ENCODE measurements around the gene SENP1.

The SENP1 gene

GRCh38 chr12:48077111-48077510 lies 28.8 kb downstream of the SENP1 start:
- Histone ChIP-seq H4K5ac (ENCODE audit: low read length) (no peak overlapping the region), H3K56ac (ENCODE audit: low read length) (no peak overlapping the region), H3K36me3 (ENCODE audit: control insufficient read depth, insufficient read depth, low read length) (no peaks in the 10 kb centered on the region), H3K79me2 (ENCODE audit: control insufficient read depth, insufficient read depth, low read length) (no peaks in the 10 kb centered on the region), H3K27me3 (ENCODE audit: insufficient read depth, low read length, poor library complexity) (no peaks in the 10 kb centered on the region), H3K4ac (ENCODE audit: low read depth, low read length) (no peak overlapping the region), H3K4me3 (ENCODE audit: low read length) (no peak overlapping the region), H2BK5ac (ENCODE audit: low read length) (no peak overlapping the region), H3K23ac (ENCODE audit: low read length) (no peak overlapping the region), H2BK120ac (ENCODE audit: low read depth, low read length) (no peak overlapping the region), H3K9ac (ENCODE audit: low read length) (no peak overlapping the region), H3K27ac (ENCODE audit: low read depth, low read length) (no peak overlapping the region), H2AK5ac (ENCODE audit: low read length) (no peak overlapping the region), H4K8ac (ENCODE audit: low read depth, low read length) (no peak overlapping the region), H3K79me1 (ENCODE audit: low read length) (no peaks in the 10 kb centered on the region), H2BK15ac (replicated peaks; ENCODE audit: low read depth) (no peak overlapping the region), H3K18ac (ENCODE audit: low read length) (no peak overlapping the region), H3K4me2 (ENCODE audit: low read length) (no peak overlapping the region), H3K4me1 (ENCODE audit: control insufficient read depth, low read depth, low read length) (no peaks in the 10 kb centered on the region)
- no peak for DNase-seq
- WGBS (ENCODE audit: extremely low coverage, insufficient coverage, low lambda C conversion rate) = no CpG with 5 or more reads among the region's 2 CpGs

GRCh38 chr12:48075832-48076231 lies 30.0 kb downstream of the SENP1 start:
- Histone ChIP-seq H4K5ac (ENCODE audit: low read length) (no peak overlapping the region), H4K8ac (ENCODE audit: low read depth, low read length) (no peak overlapping the region), H3K4me2 (ENCODE audit: low read length) (no peak overlapping the region), H3K23ac (ENCODE audit: low read length) (no peak overlapping the region), H2BK120ac (ENCODE audit: low read depth, low read length) (no peak overlapping the region), H3K4me1 (ENCODE audit: control insufficient read depth, low read depth, low read length) (no peaks in the 10 kb centered on the region), H3K27me3 (ENCODE audit: insufficient read depth, low read length, poor library complexity) (no peaks in the 10 kb centered on the region), H3K9ac (ENCODE audit: low read length) (no peak overlapping the region), H3K56ac (ENCODE audit: low read length) (no peak overlapping the region), H2BK5ac (ENCODE audit: low read length) (no peak overlapping the region), H3K79me2 (ENCODE audit: control insufficient read depth, insufficient read depth, low read length) (no peaks in the 10 kb centered on the region), H3K27ac (ENCODE audit: low read depth, low read length) (no peak overlapping the region), H3K79me1 (ENCODE audit: low read length) (no peaks in the 10 kb centered on the region), H3K4me3 (ENCODE audit: low read length) (no peak overlapping the region), H3K18ac (ENCODE audit: low read length) (no peak overlapping the region), H2AK5ac (ENCODE audit: low read length) (no peak overlapping the region), H3K4ac (ENCODE audit: low read depth, low read length) (no peak overlapping the region), H3K36me3 (ENCODE audit: control insufficient read depth, insufficient read depth, low read length) (no peaks in the 10 kb centered on the region), H2BK15ac (replicated peaks; ENCODE audit: low read depth) (no peak overlapping the region)
- WGBS (ENCODE audit: extremely low coverage, insufficient coverage, low lambda C conversion rate) = no CpG with 5 or more reads among the region's 1 CpG
- no peak for DNase-seq

GRCh38 chr12:48074266-48074665 lies 31.6 kb downstream of the SENP1 start:
- H3K27me3 ChIP-seq (ENCODE audit: insufficient read depth, low read length, poor library complexity) = no peaks in the 10 kb centered on the region
- no peak overlapping the region for H2AK5ac ChIP-seq (ENCODE audit: low read length)
- H3K36me3 ChIP-seq (ENCODE audit: control insufficient read depth, insufficient read depth, low read length) = no peaks in the 10 kb centered on the region
- H3K9ac ChIP-seq (ENCODE audit: low read length) = no peak overlapping the region
- no peak overlapping the region for H3K4me3 ChIP-seq (ENCODE audit: low read length)
- H3K79me2 ChIP-seq (ENCODE audit: control insufficient read depth, insufficient read depth, low read length) = no peaks in the 10 kb centered on the region
- H3K4ac ChIP-seq (ENCODE audit: low read depth, low read length) = no peak overlapping the region
- no peak for DNase-seq
- no peak overlapping the region for H2BK15ac ChIP-seq (replicated peaks; ENCODE audit: low read depth)
- no peak overlapping the region for H4K5ac ChIP-seq (ENCODE audit: low read length)
- H3K4me2 ChIP-seq (ENCODE audit: low read length) = no peak overlapping the region
- no peak overlapping the region for H3K56ac ChIP-seq (ENCODE audit: low read length)
- no peak overlapping the region for H4K8ac ChIP-seq (ENCODE audit: low read depth, low read length)
- H3K18ac ChIP-seq (ENCODE audit: low read length) = no peak overlapping the region
- no peak overlapping the region for H3K23ac ChIP-seq (ENCODE audit: low read length)
- H3K27ac ChIP-seq (ENCODE audit: low read depth, low read length) = no peak overlapping the region
- no CpG with 5 or more reads among the region's 1 CpG for WGBS (ENCODE audit: extremely low coverage, insufficient coverage, low lambda C conversion rate)
- H3K79me1 ChIP-seq (ENCODE audit: low read length) = no peaks in the 10 kb centered on the region
- H2BK5ac ChIP-seq (ENCODE audit: low read length) = no peak overlapping the region
- no peaks in the 10 kb centered on the region for H3K4me1 ChIP-seq (ENCODE audit: control insufficient read depth, low read depth, low read length)
- H2BK120ac ChIP-seq (ENCODE audit: low read depth, low read length) = no peak overlapping the region

- H3K9ac ChIP-seq (ENCODE audit: low read length) = no peak overlapping the region
- H3K4ac ChIP-seq (ENCODE audit: low read depth, low read length) = no peak overlapping the region
- H2BK120ac ChIP-seq (ENCODE audit: low read depth, low read length) = no peak overlapping the region
- no peak overlapping the region for H2BK15ac ChIP-seq (replicated peaks; ENCODE audit: low read depth)
- H3K36me3 ChIP-seq (ENCODE audit: control insufficient read depth, insufficient read depth, low read length) = no peaks in the 10 kb centered on the region
- no peak overlapping the region for H3K18ac ChIP-seq (ENCODE audit: low read length)
- H3K23ac ChIP-seq (ENCODE audit: low read length) = no peak overlapping the region
- H3K4me1 ChIP-seq (ENCODE audit: control insufficient read depth, low read depth, low read length) = no peaks in the 10 kb centered on the region
- H2AK5ac ChIP-seq (ENCODE audit: low read length) = no peak overlapping the region
- no peak overlapping the region for H3K4me3 ChIP-seq (ENCODE audit: low read length)
- H4K8ac ChIP-seq (ENCODE audit: low read depth, low read length) = no peak overlapping the region
- H3K79me1 ChIP-seq (ENCODE audit: low read length) = no peaks in the 10 kb centered on the region
- H3K79me2 ChIP-seq (ENCODE audit: control insufficient read depth, insufficient read depth, low read length) = no peaks in the 10 kb centered on the region
- no peak for DNase-seq
- no peak overlapping the region for H4K5ac ChIP-seq (ENCODE audit: low read length)
- no peak overlapping the region for H3K4me2 ChIP-seq (ENCODE audit: low read length)
- no peak overlapping the region for H3K56ac ChIP-seq (ENCODE audit: low read length)
- H3K27me3 ChIP-seq (ENCODE audit: insufficient read depth, low read length, poor library complexity) = no peaks in the 10 kb centered on the region
- no peak overlapping the region for H3K27ac ChIP-seq (ENCODE audit: low read depth, low read length)
- no peak overlapping the region for H2BK5ac ChIP-seq (ENCODE audit: low read length)
- WGBS (ENCODE audit: extremely low coverage, insufficient coverage, low lambda C conversion rate) = no CpG with 5 or more reads among the region's 3 CpGs
Measured at GRCh38 chr12:48072266-48072665, 33.6 kb downstream of the SENP1 start.

GRCh38 chr12:48071808-48072207 lies 34.1 kb downstream of the SENP1 start:
- no peak overlapping the region for H3K23ac ChIP-seq (ENCODE audit: low read length)
- H3K4ac ChIP-seq (ENCODE audit: low read depth, low read length) = no peak overlapping the region
- H3K56ac ChIP-seq (ENCODE audit: low read length) = no peak overlapping the region
- no peaks in the 10 kb centered on the region for H3K4me1 ChIP-seq (ENCODE audit: control insufficient read depth, low read depth, low read length)
- no peak overlapping the region for H3K9ac ChIP-seq (ENCODE audit: low read length)
- no peak overlapping the region for H4K5ac ChIP-seq (ENCODE audit: low read length)
- no peak overlapping the region for H2BK120ac ChIP-seq (ENCODE audit: low read depth, low read length)
- H3K27ac ChIP-seq (ENCODE audit: low read depth, low read length) = no peak overlapping the region
- no peak overlapping the region for H3K4me2 ChIP-seq (ENCODE audit: low read length)
- no peaks in the 10 kb centered on the region for H3K79me2 ChIP-seq (ENCODE audit: control insufficient read depth, insufficient read depth, low read length)
- no peak overlapping the region for H3K4me3 ChIP-seq (ENCODE audit: low read length)
- no peaks in the 10 kb centered on the region for H3K79me1 ChIP-seq (ENCODE audit: low read length)
- no peak for DNase-seq
- H2BK5ac ChIP-seq (ENCODE audit: low read length) = no peak overlapping the region
- H4K8ac ChIP-seq (ENCODE audit: low read depth, low read length) = no peak overlapping the region
- no peak overlapping the region for H2BK15ac ChIP-seq (replicated peaks; ENCODE audit: low read depth)
- H3K18ac ChIP-seq (ENCODE audit: low read length) = no peak overlapping the region
- no CpG with 5 or more reads among the region's 2 CpGs for WGBS (ENCODE audit: extremely low coverage, insufficient coverage, low lambda C conversion rate)
- no peaks in the 10 kb centered on the region for H3K36me3 ChIP-seq (ENCODE audit: control insufficient read depth, insufficient read depth, low read length)
- H2AK5ac ChIP-seq (ENCODE audit: low read length) = no peak overlapping the region
- H3K27me3 ChIP-seq (ENCODE audit: insufficient read depth, low read length, poor library complexity) = no peaks in the 10 kb centered on the region

GRCh38 chr12:48070731-48071130 lies 35.1 kb downstream of the SENP1 start:
- Histone ChIP-seq H3K56ac (ENCODE audit: low read length) (no peak overlapping the region), H3K27ac (ENCODE audit: low read depth, low read length) (no peak overlapping the region), H3K4me2 (ENCODE audit: low read length) (no peak overlapping the region), H3K23ac (ENCODE audit: low read length) (no peak overlapping the region), H3K27me3 (ENCODE audit: insufficient read depth, low read length, poor library complexity) (no peaks in the 10 kb centered on the region), H3K79me2 (ENCODE audit: control insufficient read depth, insufficient read depth, low read length) (no peaks in the 10 kb centered on the region), H3K36me3 (ENCODE audit: control insufficient read depth, insufficient read depth, low read length) (no peaks in the 10 kb centered on the region), H2BK5ac (ENCODE audit: low read length) (no peak overlapping the region), H2BK120ac (ENCODE audit: low read depth, low read length) (no peak overlapping the region), H2BK15ac (replicated peaks; ENCODE audit: low read depth) (no peak overlapping the region), H3K9ac (ENCODE audit: low read length) (no peak overlapping the region), H3K4me3 (ENCODE audit: low read length) (no peak overlapping the region), H2AK5ac (ENCODE audit: low read length) (no peak overlapping the region), H3K18ac (ENCODE audit: low read length) (no peak overlapping the region), H3K79me1 (ENCODE audit: low read length) (no peaks in the 10 kb centered on the region), H4K5ac (ENCODE audit: low read length) (no peak overlapping the region), H4K8ac (ENCODE audit: low read depth, low read length) (no peak overlapping the region), H3K4me1 (ENCODE audit: control insufficient read depth, low read depth, low read length) (no peaks in the 10 kb centered on the region), H3K4ac (ENCODE audit: low read depth, low read length) (no peak overlapping the region)
- WGBS (ENCODE audit: extremely low coverage, insufficient coverage, low lambda C conversion rate) = no CpG with 5 or more reads among the region's 4 CpGs
- no peak for DNase-seq

Measured in mesendoderm (in vitro differentiated cells).